ENCODE data around the gene P3H1.
"Not testable (repeated sequence)": the region's sequence is repeated elsewhere in the genome, so short reads cannot be mapped to it uniquely, and the experiment has no call there.

The P3H1 gene
- 14.1 to 51.8 (median 38.7) reads per million in 9 experiments for total RNA-seq

GRCh38 chr1:42766741-42767509, at the start of gene P3H1, which contains the start of gene C1orf50:
P3H1 (minus strand) TSS chr1:42767028; CDS start chr1:42766971, 57 bp downstream.
C1orf50 (plus strand) TSS chr1:42767249; CDS start chr1:42767312, 63 bp downstream.
- Mint-ChIP-seq H3K27ac (peak within 1 kb of the TSS in 1 of 2 donors; percentile 94), H3K27me3 (no peaks in the 10 kb centered on the region), H3K36me3 (ENCODE audit: insufficient read depth) (peaks cover 17% of the 10 kb centered on the region), H3K4me1 (ENCODE audit: low read depth in 2 of 2) (peaks cover 14 to 26% of the 10 kb centered on the region in 2 donors), H3K9me3 (no peaks in the 10 kb centered on the region), H3K4me3 (no peak within 1 kb of the TSS)
- peak; percentile 99 to 100 (median 100) for DNase-seq
- peak; percentile 89 for ATAC-seq (replicated peaks)

- Mint-ChIP-seq H3K36me3 (ENCODE audit: insufficient read depth) (no peaks in the 10 kb centered on the region), H3K9me3 (no peaks in the 10 kb centered on the region), H3K27me3 (no peaks in the 10 kb centered on the region), H3K4me1 (ENCODE audit: low read depth in 2 of 2) (peaks cover 12 to 28% of the 10 kb centered on the region in 2 donors), H3K4me3 (peak overlapping the region; percentile 76 to 87), H3K27ac (peak overlapping the region; percentile 74 to 89)
- DNase-seq (no peak), ATAC-seq (replicated peaks) (no peak)
These were observed 49.2 kb upstream of the P3H1 start for GRCh38 chr1:42815941-42816584.

- ATAC-seq (replicated peaks); DNase-seq; H3K36me3 Mint-ChIP-seq (ENCODE audit: insufficient read depth); H3K4me3 Mint-ChIP-seq; H3K27ac Mint-ChIP-seq; H3K27me3 Mint-ChIP-seq; H3K9me3 Mint-ChIP-seq: not testable (repeated sequence)
- peaks cover 12 to 28% of the 10 kb centered on the region in 2 donors for H3K4me1 Mint-ChIP-seq (ENCODE audit: low read depth in 2 of 2)
These were observed 48.0 kb upstream of the P3H1 start for GRCh38 chr1:42814815-42815214.

- ATAC-seq (replicated peaks) = no peak
- Mint-ChIP-seq H3K27me3 (peaks cover 0 to under 1% of the 10 kb centered on the region in 2 donors), H3K4me1 (ENCODE audit: low read depth in 2 of 2) (peaks cover 0 to 4% of the 10 kb centered on the region in 2 donors), H3K36me3 (ENCODE audit: insufficient read depth) (peaks cover 9% of the 10 kb centered on the region), H3K27ac (peak overlapping the region in 1 of 2 donors; percentile 10), H3K9me3 (no peaks in the 10 kb centered on the region), H3K4me3 (no peak overlapping the region)
- no peak for DNase-seq
These were observed 40.3 kb upstream of the P3H1 start for GRCh38 chr1:42807056-42807668.

GRCh38 chr1:42806593-42806992, 39.8 kb upstream of the P3H1 start:
- Mint-ChIP-seq H3K27me3 (peaks cover 0 to 4% of the 10 kb centered on the region in 2 donors), H3K36me3 (ENCODE audit: insufficient read depth) (peaks cover 9% of the 10 kb centered on the region), H3K4me1 (ENCODE audit: low read depth in 2 of 2) (peaks cover 0 to 3% of the 10 kb centered on the region in 2 donors), H3K4me3 (no peak overlapping the region), H3K9me3 (no peaks in the 10 kb centered on the region), H3K27ac (peak overlapping the region in 1 of 2 donors; percentile 10)
- no peak for ATAC-seq (replicated peaks)
- DNase-seq = no peak

- no peaks in the 10 kb centered on the region for H3K9me3 Mint-ChIP-seq
- peaks cover 0 to 4% of the 10 kb centered on the region in 2 donors for H3K27me3 Mint-ChIP-seq
- H3K27ac Mint-ChIP-seq = no peak overlapping the region
- H3K4me3 Mint-ChIP-seq = no peak overlapping the region
- H3K36me3 Mint-ChIP-seq (ENCODE audit: insufficient read depth) = peaks cover 9% of the 10 kb centered on the region
- ATAC-seq (replicated peaks) = no peak
- DNase-seq = no peak
- H3K4me1 Mint-ChIP-seq (ENCODE audit: low read depth in 2 of 2) = no peaks in the 10 kb centered on the region
These were observed 39.3 kb upstream of the P3H1 start for GRCh38 chr1:42806171-42806570.

- Mint-ChIP-seq H3K27ac (no peak overlapping the region), H3K4me3 (no peak overlapping the region), H3K4me1 (ENCODE audit: low read depth in 2 of 2) (no peaks in the 10 kb centered on the region), H3K27me3 (peaks cover 6 to 13% of the 10 kb centered on the region in 2 donors), H3K9me3 (no peaks in the 10 kb centered on the region), H3K36me3 (ENCODE audit: insufficient read depth) (peaks cover 5% of the 10 kb centered on the region)
- ATAC-seq (replicated peaks) (no peak), DNase-seq (no peak)
These were observed 35.1 kb upstream of the P3H1 start for GRCh38 chr1:42801832-42802473.

GRCh38 chr1:42797979-42798378, 31.2 kb upstream of the P3H1 start:
- ATAC-seq (replicated peaks) = no peak
- Mint-ChIP-seq H3K27ac (no peak overlapping the region), H3K36me3 (ENCODE audit: insufficient read depth) (no peaks in the 10 kb centered on the region), H3K4me3 (no peak overlapping the region), H3K4me1 (ENCODE audit: low read depth in 2 of 2) (no peaks in the 10 kb centered on the region), H3K27me3 (peaks cover 6 to 13% of the 10 kb centered on the region in 2 donors), H3K9me3 (no peaks in the 10 kb centered on the region)
- no peak for DNase-seq

GRCh38 chr1:42797414-42797813, 30.6 kb upstream of the P3H1 start:
- Mint-ChIP-seq H3K27ac (no peak overlapping the region), H3K4me3 (no peak overlapping the region), H3K4me1 (ENCODE audit: low read depth in 2 of 2) (no peaks in the 10 kb centered on the region), H3K9me3 (no peaks in the 10 kb centered on the region), H3K27me3 (peaks cover 6 to 13% of the 10 kb centered on the region in 2 donors), H3K36me3 (ENCODE audit: insufficient read depth) (no peaks in the 10 kb centered on the region)
- DNase-seq = no peak
- no peak for ATAC-seq (replicated peaks)

GRCh38 chr1:42793824-42794223, 27.0 kb upstream of the P3H1 start:
- Mint-ChIP-seq H3K4me3 (no peak overlapping the region), H3K27ac (no peak overlapping the region), H3K4me1 (ENCODE audit: low read depth in 2 of 2) (no peaks in the 10 kb centered on the region), H3K27me3 (no peaks in the 10 kb centered on the region), H3K36me3 (ENCODE audit: insufficient read depth) (no peaks in the 10 kb centered on the region), H3K9me3 (no peaks in the 10 kb centered on the region)
- DNase-seq (no peak), ATAC-seq (replicated peaks) (no peak)

GRCh38 chr1:42788021-42788420, 21.2 kb upstream of the P3H1 start:
- ATAC-seq (replicated peaks) (no peak), DNase-seq (no peak)
- Mint-ChIP-seq H3K27me3 (no peaks in the 10 kb centered on the region), H3K36me3 (ENCODE audit: insufficient read depth) (peaks cover 8% of the 10 kb centered on the region), H3K4me1 (ENCODE audit: low read depth in 2 of 2) (peaks cover 9 to 17% of the 10 kb centered on the region in 2 donors), H3K4me3 (no peak overlapping the region), H3K9me3 (no peaks in the 10 kb centered on the region), H3K27ac (no peak overlapping the region)

GRCh38 chr1:42786097-42786496, 19.3 kb upstream of the P3H1 start:
- ATAC-seq (replicated peaks) = no peak
- H3K36me3 Mint-ChIP-seq (ENCODE audit: insufficient read depth) = peaks cover 20% of the 10 kb centered on the region
- peak overlapping the region; percentile 74 to 84 for H3K4me3 Mint-ChIP-seq
- no peak for DNase-seq
- peaks cover 9 to 20% of the 10 kb centered on the region in 2 donors for H3K4me1 Mint-ChIP-seq (ENCODE audit: low read depth in 2 of 2)
- no peaks in the 10 kb centered on the region for H3K9me3 Mint-ChIP-seq
- no peaks in the 10 kb centered on the region for H3K27me3 Mint-ChIP-seq
- H3K27ac Mint-ChIP-seq = peak overlapping the region; percentile 55 to 72
